T-helper 22 cell (primary cell): Measurements from ENCODE around the gene JKAMP.

Experiments used
- DNase-seq: peaks from one replicate; pipeline ENCODE4 v3.0.0-alpha.2; 2020; ENCODE audit warnings: low read depth

The JKAMP gene

GRCh38 chr14:59541731-59542130 is 57.4 kb downstream of the JKAMP start:
- DNase-seq, result no peak

- no peak for DNase-seq
Measured at GRCh38 chr14:59543873-59544272, 59.6 kb downstream of the JKAMP start.

- no peak for DNase-seq
Measured at GRCh38 chr14:59547310-59547709, 63.0 kb downstream of the JKAMP start.
